SIG-M5 treated with dmso at 0.1 percent for 504 hours (cell line): ENCODE measurements around the gene GABPB1.

Experiments used
- DNase-seq: peaks from one replicate; lab custom pipeline; 2025; ENCODE audit not compliant: unreplicated experiment; lab: John Stamatoyannopoulos, UW

GABPB1 gene

DNA sequence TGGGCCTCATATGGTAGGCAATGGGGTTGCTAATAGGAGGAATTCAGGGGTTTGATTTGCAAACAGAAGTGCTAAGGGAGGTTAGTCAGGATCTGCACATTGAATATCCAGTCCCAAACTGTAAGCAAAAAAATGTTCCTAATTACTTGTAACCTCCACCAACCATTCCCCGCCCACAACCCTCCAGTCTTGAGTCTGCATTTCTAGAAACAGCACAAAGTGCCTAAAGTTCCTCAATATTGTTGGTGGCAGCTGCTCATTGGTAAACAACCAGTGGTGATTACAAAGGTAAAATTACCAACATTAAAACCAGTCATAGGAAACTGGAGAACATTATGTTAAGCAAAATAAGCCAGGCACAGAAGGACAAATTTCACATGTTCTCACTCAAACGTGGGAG, 108.4 kb downstream of the GABPB1 start:
- DNase-seq: no peak

GRCh38 chr15:50244959-50245624, 109.9 kb downstream of the GABPB1 start:
- no peak for DNase-seq

DNA sequence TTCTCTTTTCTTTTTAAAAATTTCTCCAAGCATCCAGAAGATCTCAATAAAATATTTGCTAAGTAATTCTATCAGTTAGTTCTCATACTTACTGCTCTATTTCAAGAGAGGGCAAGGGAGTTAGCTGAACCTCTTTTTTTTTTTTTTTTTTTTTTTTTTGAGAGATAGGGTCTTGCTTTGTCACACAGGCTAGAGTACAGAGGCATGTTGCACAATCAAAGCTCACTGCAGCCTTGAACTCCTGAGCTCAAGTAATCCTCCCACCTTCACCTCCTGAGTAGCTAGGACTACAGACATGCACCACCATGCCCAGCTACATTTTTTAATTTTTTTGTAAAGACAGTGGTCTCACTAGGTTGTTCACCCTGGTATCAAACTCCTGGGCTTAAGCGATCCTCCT, 110.8 kb downstream of the GABPB1 start:
- no peak for DNase-seq

DNA sequence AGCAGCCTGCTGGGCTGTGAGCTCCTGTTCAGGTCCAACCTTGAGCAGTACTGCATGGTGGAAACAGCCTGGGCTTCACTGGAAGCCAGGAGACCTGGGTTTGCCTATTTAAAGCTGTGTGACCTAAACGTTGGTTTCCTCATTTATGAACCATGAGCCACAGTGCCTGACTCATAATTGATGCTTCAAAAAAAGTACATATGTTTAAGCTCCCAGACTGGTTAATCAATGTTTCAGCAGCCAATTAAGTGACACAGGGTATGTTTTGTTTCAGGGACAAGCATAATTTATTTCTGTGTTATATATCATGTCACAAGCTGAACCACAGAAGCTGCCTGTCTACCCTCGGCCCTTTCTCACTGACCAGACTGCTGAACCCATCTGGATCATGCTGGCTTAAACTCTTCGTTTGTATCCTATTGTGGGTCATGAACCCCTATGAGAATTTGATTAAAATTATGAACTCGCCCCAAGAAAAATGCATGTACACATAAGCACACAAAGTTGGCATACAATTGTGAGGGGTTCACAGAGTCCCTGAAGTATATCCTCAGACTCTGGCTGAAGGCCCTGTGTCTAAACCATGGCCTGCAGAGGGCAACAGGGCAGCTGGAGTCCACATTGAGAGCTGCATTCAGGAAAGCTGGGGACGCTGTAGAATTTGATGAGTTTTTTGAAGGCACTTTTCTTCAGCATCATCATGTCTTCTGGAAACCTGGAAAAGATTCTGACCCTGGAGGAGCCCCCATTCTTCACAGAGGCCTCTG, 113.1 kb downstream of the GABPB1 start:
- DNase-seq: no peak

DNA sequence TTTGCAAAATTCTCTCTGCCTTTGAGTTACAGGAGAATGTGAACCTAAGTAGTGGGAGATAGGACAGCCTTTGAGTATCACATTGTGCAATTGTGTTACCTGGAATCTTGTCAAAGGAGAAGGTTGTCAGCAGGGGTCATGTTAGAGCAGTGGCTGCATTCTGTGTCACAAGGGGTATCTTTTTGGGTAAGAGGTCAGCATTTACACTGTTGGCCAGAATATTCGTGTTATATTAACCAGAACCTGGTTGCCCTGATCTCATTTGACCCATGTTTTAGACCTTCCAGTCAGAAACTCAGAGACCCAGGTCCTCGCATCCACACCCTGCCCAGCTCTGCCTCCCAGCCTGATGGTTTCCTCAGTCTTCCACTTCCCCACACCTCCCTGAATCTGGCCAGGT, 116.7 kb downstream of the GABPB1 start:
- DNase-seq: no peak

GRCh38 chr15:50236433-50236832, 118.6 kb downstream of the GABPB1 start:
- DNase-seq: no peak

- no peak for DNase-seq
These were observed 119.2 kb downstream of the GABPB1 start for GRCh38 chr15:50235794-50236193.

GRCh38 chr15:50234764-50235163, 120.2 kb downstream of the GABPB1 start:
- DNase-seq: no peak

- no peak for DNase-seq
These were observed 121.7 kb downstream of the GABPB1 start for GRCh38 chr15:50233192-50233736.

GRCh38 chr15:50232791-50233190, 122.2 kb downstream of the GABPB1 start:
- DNase-seq: no peak

DNA sequence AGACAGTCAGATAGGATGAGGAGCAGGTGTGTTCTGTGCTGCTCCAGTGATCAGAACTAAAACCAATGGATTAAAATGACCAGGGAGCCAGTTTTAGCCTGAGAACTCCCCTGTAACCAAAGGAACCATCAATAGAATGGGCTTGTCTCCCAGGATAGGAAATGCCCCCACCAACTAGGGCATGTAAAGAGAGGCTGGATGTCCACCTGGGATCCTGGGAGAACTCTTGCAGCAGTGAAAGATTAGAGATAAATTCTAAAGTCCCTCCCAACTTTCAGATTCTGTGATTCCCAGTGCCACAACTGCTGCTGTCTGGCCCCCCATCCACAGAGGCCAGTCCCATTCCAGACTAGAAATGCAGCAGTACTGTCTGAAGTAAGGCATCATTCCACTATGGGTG, 123.2 kb downstream of the GABPB1 start:
- no peak for DNase-seq

DNA sequence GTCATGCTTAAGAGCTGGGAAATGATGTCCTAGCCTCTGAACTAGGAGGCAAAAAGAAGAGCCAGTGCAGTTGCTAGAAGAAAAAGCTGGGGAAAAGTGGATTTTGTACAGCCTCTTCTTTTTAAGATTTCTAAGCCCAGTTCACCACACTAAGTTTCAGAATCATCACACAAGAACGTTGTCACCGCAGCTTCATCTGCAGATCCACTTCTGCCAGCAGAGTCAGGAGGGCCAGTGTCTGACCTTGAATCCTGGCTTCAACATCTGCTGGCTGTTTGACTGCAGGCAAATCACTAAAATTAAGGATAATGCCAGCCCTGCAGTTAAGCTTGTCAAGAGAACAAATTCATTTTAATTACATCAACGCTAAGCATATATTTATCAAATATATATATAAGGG, 125.7 kb downstream of the GABPB1 start:
- DNase-seq: no peak

- no peak for DNase-seq
These were observed 126.1 kb downstream of the GABPB1 start for GRCh38 chr15:50228866-50229265.

GRCh38 chr15:50227076-50227475, 127.9 kb downstream of the GABPB1 start:
- no peak for DNase-seq

DNA sequence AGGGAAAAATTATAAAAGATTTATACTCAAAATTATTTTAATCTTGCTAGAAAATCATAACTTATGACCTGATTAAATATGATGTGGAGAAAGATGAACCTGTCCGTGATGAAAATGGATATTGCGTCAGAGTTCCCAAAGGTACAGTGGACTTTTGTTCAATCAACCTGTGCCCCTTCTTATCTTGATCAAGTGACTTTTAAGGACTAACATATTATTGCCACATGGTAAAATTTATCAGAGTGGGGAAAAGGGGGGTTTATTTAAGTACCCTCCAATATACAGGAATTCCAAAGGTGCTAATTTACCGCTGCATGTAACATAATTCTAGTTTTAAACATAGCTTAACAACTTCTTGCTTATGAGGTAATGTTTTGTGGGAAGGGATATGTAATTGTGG, 129.1 kb downstream of the GABPB1 start:
- no peak for DNase-seq
